OCI-LY1 (cell line): Measurements from ENCODE around the gene SLC25A26.

Experiments
- EZH2 ChIP-seq: fragments of 200-600 bp; sonication (generic), shearing (Covaris generic); IDR thresholded peaks from 2 replicates; pipeline ENCODE4 v1.8.0; 2017; ENCODE audit warnings: borderline replicate concordance, mixed run types, mild to moderate bottlenecking, antibody characterized with exemption, low read length, moderate library complexity, mixed read lengths
- TF ChIP-seq, protein P1 (sequence below): fragments of 200-600 bp; sonication (generic), shearing (Covaris generic); IDR thresholded peaks from 2 replicates; pipeline ENCODE4 v1.5.1; 2017; ENCODE audit warnings: mild to moderate bottlenecking, antibody characterized with exemption, low read length, moderate library complexity, mixed read lengths

DNA sequence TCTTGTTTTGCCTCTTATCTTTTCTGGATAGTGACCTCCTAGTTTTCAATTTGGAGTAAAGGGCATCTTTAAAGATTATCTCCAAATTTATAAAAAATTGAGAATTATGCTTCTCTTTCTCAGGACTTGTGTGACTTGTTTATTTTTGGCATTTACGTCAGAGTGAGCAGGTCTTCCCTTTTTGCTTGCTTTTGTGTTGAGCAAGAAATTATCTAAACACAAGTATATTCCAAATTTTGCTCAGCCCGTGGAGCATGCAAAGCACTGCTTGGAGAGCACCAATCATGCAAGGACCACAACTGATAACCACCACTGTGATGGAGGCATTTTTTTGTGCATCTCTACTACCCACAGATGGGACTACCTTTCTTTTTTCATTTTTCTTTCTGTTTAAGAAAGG lies 7.1 kb downstream of the SLC25A26 start:
- TF ChIP-seq, protein P1, sequence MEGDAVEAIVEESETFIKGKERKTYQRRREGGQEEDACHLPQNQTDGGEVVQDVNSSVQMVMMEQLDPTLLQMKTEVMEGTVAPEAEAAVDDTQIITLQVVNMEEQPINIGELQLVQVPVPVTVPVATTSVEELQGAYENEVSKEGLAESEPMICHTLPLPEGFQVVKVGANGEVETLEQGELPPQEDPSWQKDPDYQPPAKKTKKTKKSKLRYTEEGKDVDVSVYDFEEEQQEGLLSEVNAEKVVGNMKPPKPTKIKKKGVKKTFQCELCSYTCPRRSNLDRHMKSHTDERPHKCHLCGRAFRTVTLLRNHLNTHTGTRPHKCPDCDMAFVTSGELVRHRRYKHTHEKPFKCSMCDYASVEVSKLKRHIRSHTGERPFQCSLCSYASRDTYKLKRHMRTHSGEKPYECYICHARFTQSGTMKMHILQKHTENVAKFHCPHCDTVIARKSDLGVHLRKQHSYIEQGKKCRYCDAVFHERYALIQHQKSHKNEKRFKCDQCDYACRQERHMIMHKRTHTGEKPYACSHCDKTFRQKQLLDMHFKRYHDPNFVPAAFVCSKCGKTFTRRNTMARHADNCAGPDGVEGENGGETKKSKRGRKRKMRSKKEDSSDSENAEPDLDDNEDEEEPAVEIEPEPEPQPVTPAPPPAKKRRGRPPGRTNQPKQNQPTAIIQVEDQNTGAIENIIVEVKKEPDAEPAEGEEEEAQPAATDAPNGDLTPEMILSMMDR = no peak
- TF ChIP-seq EZH2 = no peak
